Glutamatergic neuron (in vitro differentiated cells): Measurements from ENCODE around the gene SYNE2. TPM values are rescaled to one million over a fixed set of nuclear protein-coding genes. Genes with fewer than 3 reads are reported as not detected.
"Not testable (repeated sequence)": the region's sequence is repeated elsewhere in the genome, so short reads cannot be mapped to it uniquely, and the experiment has no call there.

Source experiments
- DNase-seq: peaks from one replicate; pipeline ENCODE4 v3.0.0; 2022
- H3K27ac Mint-ChIP-seq: one replicate; pipeline ENCODE4 v1.8.0; 2020; ENCODE audit warnings: mild to moderate bottlenecking, mixed read lengths, inconsistent platforms; ENCODE audit not compliant: unreplicated experiment
- H3K27me3 Mint-ChIP-seq: one replicate; pipeline ENCODE4 v1.8.0; 2020; ENCODE audit warnings: mild to moderate bottlenecking, moderate library complexity, mixed read lengths, inconsistent platforms; ENCODE audit not compliant: unreplicated experiment
- H3K36me3 Mint-ChIP-seq: one replicate; pipeline ENCODE4 v1.8.0; 2020; ENCODE audit warnings: mild to moderate bottlenecking, mixed read lengths, inconsistent platforms; ENCODE audit not compliant: unreplicated experiment
- H3K4me1 Mint-ChIP-seq: one replicate; pipeline ENCODE4 v1.8.0; 2020; ENCODE audit warnings: mild to moderate bottlenecking, low read depth, mixed read lengths, inconsistent platforms; ENCODE audit not compliant: unreplicated experiment
- H3K4me3 Mint-ChIP-seq: one replicate; pipeline ENCODE4 v1.8.0; 2020; ENCODE audit warnings: mild to moderate bottlenecking, mixed read lengths, inconsistent platforms; ENCODE audit not compliant: unreplicated experiment
- H3K9me3 Mint-ChIP-seq: one replicate; pipeline ENCODE4 v1.8.0; 2020; ENCODE audit warnings: mild to moderate bottlenecking, moderate library complexity, mixed read lengths, inconsistent platforms; ENCODE audit not compliant: unreplicated experiment
- CTCF ChIP-seq: fragments of 200-600 bp; sonication (generic); IDR thresholded peaks from one replicate; pipeline ENCODE4 v1.5.0; 2021; ENCODE audit not compliant: partially characterized antibody, unreplicated experiment
- long read RNA-seq: library from polyadenylated mRNA; unstranded; transcript quantifications from one replicate; pipeline ENCODE4 v2.0.0, GENCODE V29; 2020; ENCODE audit not compliant: unreplicated experiment
- total RNA-seq: library from RNA; stranded (reverse); fragmentation: NEBNext Ultra II Directional; extraction: Animal tissue kit (Norgen Biotek cat#: 25700); gene quantifications from one replicate; pipeline ENCODE4 v1.2.1, GENCODE V29; 2021; ENCODE audit not compliant: unreplicated experiment

SYNE2 gene
- total RNA-seq: 81.7 TPM
- long read RNA-seq, partial matches to known transcripts: 9 of 13 reads
- long read RNA-seq, other reads (novel, unspliced or antisense): 4 of 13 reads

GRCh38 chr14:63852817-63853731 lies at the start of gene SYNE2:
Gene SYNE2, plus strand, starts transcription at chr14:63853004. Its CDS starts 56,145 bp downstream, at chr14:63909149.
- Mint-ChIP-seq H3K4me3 (peak within 1 kb of the TSS; percentile 93), H3K27me3 (no peaks in the 10 kb centered on the region), H3K36me3 (no peaks in the 10 kb centered on the region), H3K27ac (peak within 1 kb of the TSS; percentile 87), H3K9me3 (no peaks in the 10 kb centered on the region), H3K4me1 (peaks cover 12% of the 10 kb centered on the region)
- peak; percentile 83 for DNase-seq
- TF ChIP-seq CTCF: no peak

- H3K36me3 Mint-ChIP-seq, H3K9me3 Mint-ChIP-seq, H3K4me3 Mint-ChIP-seq, H3K27ac Mint-ChIP-seq, H3K27me3 Mint-ChIP-seq, DNase-seq, H3K4me1 Mint-ChIP-seq: not testable (repeated sequence)
These were observed 49.5 kb upstream of the SYNE2 start for GRCh38 chr14:63803221-63803791.

- not testable (repeated sequence) for H3K4me3 Mint-ChIP-seq, H3K4me1 Mint-ChIP-seq, DNase-seq, H3K9me3 Mint-ChIP-seq, H3K36me3 Mint-ChIP-seq, H3K27me3 Mint-ChIP-seq, H3K27ac Mint-ChIP-seq
These were observed 46.7 kb upstream of the SYNE2 start for GRCh38 chr14:63806064-63806463.

GRCh38 chr14:63811692-63812091 lies 41.1 kb upstream of the SYNE2 start:
- not testable (repeated sequence) for H3K4me3 Mint-ChIP-seq, H3K27ac Mint-ChIP-seq, H3K9me3 Mint-ChIP-seq, DNase-seq, H3K36me3 Mint-ChIP-seq, H3K4me1 Mint-ChIP-seq, H3K27me3 Mint-ChIP-seq

GRCh38 chr14:63833728-63834127 lies 19.1 kb upstream of the SYNE2 start:
- Mint-ChIP-seq H3K4me3 (no peak overlapping the region), H3K27ac (no peak overlapping the region), H3K4me1 (no peaks in the 10 kb centered on the region), H3K36me3 (no peaks in the 10 kb centered on the region), H3K27me3 (no peaks in the 10 kb centered on the region), H3K9me3 (no peaks in the 10 kb centered on the region)
- TF ChIP-seq CTCF: no peak
- DNase-seq: no peak

- H3K27me3 Mint-ChIP-seq: no peaks in the 10 kb centered on the region
- no peak for TF ChIP-seq CTCF
- no peak for DNase-seq
- no peaks in the 10 kb centered on the region for H3K4me1 Mint-ChIP-seq
- H3K36me3 Mint-ChIP-seq: peaks cover 5% of the 10 kb centered on the region
- no peaks in the 10 kb centered on the region for H3K9me3 Mint-ChIP-seq
- no peak overlapping the region for H3K4me3 Mint-ChIP-seq
- no peak overlapping the region for H3K27ac Mint-ChIP-seq
These were observed 11.8 kb upstream of the SYNE2 start for GRCh38 chr14:63840981-63841380.
